ENCODE results near the gene GPR137C.

Gene GPR137C

GRCh38 chr14:52686176-52686575 is 133.5 kb downstream of the GPR137C start:
- DNase-seq, result no peak
